ENCODE measurements around the gene CDCA3.
"Not testable (repeated sequence)": the region's sequence is repeated elsewhere in the genome, so short reads cannot be mapped to it uniquely, and the experiment has no call there.

Gene CDCA3

GRCh38 chr12:6865307-6865706 lies 14.2 kb upstream of the CDCA3 start:
- H3K4me3 ChIP-seq (ENCODE audit: insufficient read depth, low read depth, low read length); H3K27ac ChIP-seq (ENCODE audit: insufficient read depth, low read depth, low read length, poor library complexity, severe bottlenecking); H3K27me3 ChIP-seq (ENCODE audit: control insufficient read depth, insufficient read depth, low read length, poor library complexity, severe bottlenecking); H3K9me3 ChIP-seq (ENCODE audit: control insufficient read depth, low read length); H3K4me1 ChIP-seq (ENCODE audit: control insufficient read depth, insufficient read depth, low read length): not testable (repeated sequence)
- 94 to 97% methylated on average over 5 of the region's 5 CpGs for WGBS, 2 experiments
- peaks cover 53% of the 10 kb centered on the region for H3K36me3 ChIP-seq (ENCODE audit: control insufficient read depth, insufficient read depth, low read length)

DNA sequence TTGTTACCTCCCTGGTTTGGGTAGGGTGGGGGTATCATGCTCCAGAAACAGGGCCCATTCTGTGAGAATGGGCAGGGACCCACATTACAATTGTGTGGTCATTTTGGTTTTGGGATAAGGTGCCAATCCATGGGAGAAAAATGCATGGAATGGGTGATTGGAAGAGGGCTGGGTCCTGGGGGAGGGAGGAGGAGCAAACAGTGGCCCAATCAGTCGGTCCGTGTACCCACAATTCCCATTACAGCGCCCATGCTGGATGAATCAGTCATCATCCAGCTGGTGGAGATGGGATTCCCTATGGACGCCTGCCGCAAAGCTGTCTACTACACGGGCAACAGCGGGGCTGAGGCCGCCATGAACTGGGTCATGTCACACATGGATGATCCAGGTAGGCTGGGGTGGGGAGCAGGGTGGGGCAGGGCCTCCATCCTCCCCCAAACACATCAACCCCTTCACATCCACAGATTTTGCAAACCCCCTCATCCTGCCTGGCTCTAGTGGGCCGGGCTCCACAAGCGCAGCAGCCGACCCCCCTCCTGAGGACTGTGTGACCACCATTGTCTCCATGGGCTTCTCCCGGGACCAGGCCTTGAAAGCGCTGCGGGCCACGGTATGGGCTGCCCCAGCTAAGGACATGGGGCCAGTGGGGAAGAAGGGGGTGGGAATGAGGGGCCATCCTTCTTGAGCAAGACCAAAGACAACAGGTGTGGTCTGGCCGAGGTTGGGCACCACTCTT lies 12.7 kb upstream of the CDCA3 start:
- Histone ChIP-seq H3K4me1 (ENCODE audit: control insufficient read depth, insufficient read depth, low read length) (peaks cover 9% of the 10 kb centered on the region), H3K27ac (ENCODE audit: insufficient read depth, low read depth, low read length, poor library complexity, severe bottlenecking) (no peak overlapping the region), H3K9me3 (ENCODE audit: control insufficient read depth, low read length) (no peaks in the 10 kb centered on the region), H3K36me3 (ENCODE audit: control insufficient read depth, insufficient read depth, low read length) (peaks cover 58% of the 10 kb centered on the region), H3K4me3 (ENCODE audit: insufficient read depth, low read depth, low read length) (no peak overlapping the region), H3K27me3 (ENCODE audit: control insufficient read depth, insufficient read depth, low read length, poor library complexity, severe bottlenecking) (no peaks in the 10 kb centered on the region)
- 94 to 97% methylated on average over 16 of the region's 16 CpGs for WGBS, 2 experiments

GRCh38 chr12:6863033-6863432 lies 11.9 kb upstream of the CDCA3 start:
- Histone ChIP-seq H3K27me3 (ENCODE audit: control insufficient read depth, insufficient read depth, low read length, poor library complexity, severe bottlenecking) (no peaks in the 10 kb centered on the region), H3K36me3 (ENCODE audit: control insufficient read depth, insufficient read depth, low read length) (peaks cover 65% of the 10 kb centered on the region), H3K9me3 (ENCODE audit: control insufficient read depth, low read length) (no peaks in the 10 kb centered on the region), H3K4me3 (ENCODE audit: insufficient read depth, low read depth, low read length) (no peak overlapping the region), H3K27ac (ENCODE audit: insufficient read depth, low read depth, low read length, poor library complexity, severe bottlenecking) (no peak overlapping the region), H3K4me1 (ENCODE audit: control insufficient read depth, insufficient read depth, low read length) (peaks cover 9% of the 10 kb centered on the region)
- 93 to 94% methylated on average over 11 of the region's 11 CpGs for WGBS, 2 experiments

DNA sequence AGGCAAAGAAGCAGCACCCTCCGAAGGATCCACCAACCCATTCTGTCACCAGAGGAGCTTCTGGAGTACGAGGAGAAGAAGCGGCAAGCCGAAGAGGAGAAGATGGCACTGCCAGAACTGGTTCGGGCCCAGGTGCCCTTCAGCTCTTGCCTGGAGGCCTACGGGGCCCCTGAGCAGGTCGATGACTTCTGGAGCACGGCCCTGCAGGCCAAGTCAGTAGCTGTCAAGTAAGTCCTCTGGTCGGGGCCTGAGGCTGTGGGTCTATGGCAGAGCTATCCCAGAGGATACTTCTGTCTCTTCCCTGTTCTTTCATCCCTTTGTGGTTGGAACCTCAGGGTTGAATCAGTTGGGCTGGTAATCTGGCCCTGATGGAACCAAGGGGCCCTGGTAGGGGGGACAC lies 10.3 kb upstream of the CDCA3 start:
- Histone ChIP-seq H3K27ac (ENCODE audit: insufficient read depth, low read depth, low read length, poor library complexity, severe bottlenecking) (no peak overlapping the region), H3K4me1 (ENCODE audit: control insufficient read depth, insufficient read depth, low read length) (peaks cover 2% of the 10 kb centered on the region), H3K27me3 (ENCODE audit: control insufficient read depth, insufficient read depth, low read length, poor library complexity, severe bottlenecking) (no peaks in the 10 kb centered on the region), H3K9me3 (ENCODE audit: control insufficient read depth, low read length) (no peaks in the 10 kb centered on the region), H3K36me3 (ENCODE audit: control insufficient read depth, insufficient read depth, low read length) (peaks cover 77% of the 10 kb centered on the region), H3K4me3 (ENCODE audit: insufficient read depth, low read depth, low read length) (no peak overlapping the region)
- WGBS, 2 experiments: 94% methylated on average over 9 of the region's 9 CpGs

GRCh38 chr12:6860942-6861341 lies 9.9 kb upstream of the CDCA3 start:
- Histone ChIP-seq H3K9me3 (ENCODE audit: control insufficient read depth, low read length) (no peaks in the 10 kb centered on the region), H3K4me3 (ENCODE audit: insufficient read depth, low read depth, low read length) (no peak overlapping the region), H3K4me1 (ENCODE audit: control insufficient read depth, insufficient read depth, low read length) (no peaks in the 10 kb centered on the region), H3K27me3 (ENCODE audit: control insufficient read depth, insufficient read depth, low read length, poor library complexity, severe bottlenecking) (no peaks in the 10 kb centered on the region), H3K27ac (ENCODE audit: insufficient read depth, low read depth, low read length, poor library complexity, severe bottlenecking) (no peak overlapping the region), H3K36me3 (ENCODE audit: control insufficient read depth, insufficient read depth, low read length) (peaks cover 76% of the 10 kb centered on the region)
- 95 to 96% methylated on average over 7 of the region's 7 CpGs for WGBS, 2 experiments

- 98% methylated on average over 9 of the region's 9 CpGs for WGBS, 2 experiments
- Histone ChIP-seq H3K36me3 (ENCODE audit: control insufficient read depth, insufficient read depth, low read length) (peaks cover 73% of the 10 kb centered on the region), H3K9me3 (ENCODE audit: control insufficient read depth, low read length) (no peaks in the 10 kb centered on the region), H3K4me1 (ENCODE audit: control insufficient read depth, insufficient read depth, low read length) (no peaks in the 10 kb centered on the region), H3K27ac (ENCODE audit: insufficient read depth, low read depth, low read length, poor library complexity, severe bottlenecking) (no peak overlapping the region), H3K27me3 (ENCODE audit: control insufficient read depth, insufficient read depth, low read length, poor library complexity, severe bottlenecking) (no peaks in the 10 kb centered on the region), H3K4me3 (ENCODE audit: insufficient read depth, low read depth, low read length) (no peak overlapping the region)
Observed at GRCh38 chr12:6860116-6860515, 9.0 kb upstream of the CDCA3 start.

GRCh38 chr12:6858799-6859198 lies 7.7 kb upstream of the CDCA3 start:
- no peaks in the 10 kb centered on the region for H3K9me3 ChIP-seq (ENCODE audit: control insufficient read depth, low read length)
- no peak overlapping the region for H3K27ac ChIP-seq (ENCODE audit: insufficient read depth, low read depth, low read length, poor library complexity, severe bottlenecking)
- H3K36me3 ChIP-seq (ENCODE audit: control insufficient read depth, insufficient read depth, low read length): peaks cover 62% of the 10 kb centered on the region
- H3K4me1 ChIP-seq (ENCODE audit: control insufficient read depth, insufficient read depth, low read length): no peaks in the 10 kb centered on the region
- no peaks in the 10 kb centered on the region for H3K27me3 ChIP-seq (ENCODE audit: control insufficient read depth, insufficient read depth, low read length, poor library complexity, severe bottlenecking)
- WGBS, 2 experiments: 88 to 93% methylated on average over 2 of the region's 2 CpGs
- H3K4me3 ChIP-seq (ENCODE audit: insufficient read depth, low read depth, low read length): no peak overlapping the region

DNA sequence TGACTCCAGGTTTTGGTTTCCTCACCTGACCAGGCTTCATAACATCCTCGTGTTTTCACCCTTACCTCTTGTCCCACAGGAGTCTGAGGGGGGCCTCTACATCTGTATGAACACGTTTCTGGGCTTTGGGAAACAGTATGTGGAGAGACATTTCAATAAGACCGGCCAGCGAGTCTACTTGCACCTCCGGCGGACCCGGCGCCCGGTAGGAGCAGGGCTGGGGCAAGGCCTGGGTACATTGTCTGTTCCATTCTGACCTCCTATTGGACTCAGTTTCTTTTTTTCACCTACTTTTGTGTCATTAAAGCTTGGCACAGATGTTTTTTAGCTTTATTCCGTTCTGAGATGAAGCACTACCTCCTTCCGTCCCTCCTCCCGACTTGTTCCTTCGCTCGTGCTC lies 4.2 kb upstream of the CDCA3 start:
- no peak overlapping the region for H3K27ac ChIP-seq (ENCODE audit: insufficient read depth, low read depth, low read length, poor library complexity, severe bottlenecking)

GRCh38 chr12:6854036-6854435 lies 3.0 kb upstream of the CDCA3 start:
- Histone ChIP-seq H3K4me1 (ENCODE audit: control insufficient read depth, insufficient read depth, low read length) (peaks cover 21% of the 10 kb centered on the region), H3K27me3 (ENCODE audit: control insufficient read depth, insufficient read depth, low read length, poor library complexity, severe bottlenecking) (no peaks in the 10 kb centered on the region), H3K36me3 (ENCODE audit: control insufficient read depth, insufficient read depth, low read length) (peaks cover 32% of the 10 kb centered on the region), H3K9me3 (ENCODE audit: control insufficient read depth, low read length) (no peaks in the 10 kb centered on the region), H3K27ac (ENCODE audit: insufficient read depth, low read depth, low read length, poor library complexity, severe bottlenecking) (no peak overlapping the region), H3K4me3 (ENCODE audit: insufficient read depth, low read depth, low read length) (no peak overlapping the region)
- 91 to 92% methylated on average over 6 of the region's 6 CpGs for WGBS, 2 experiments

More for the DNA sequence above, 4.2 kb upstream of the CDCA3 start:
- Histone ChIP-seq H3K4me1 (ENCODE audit: control insufficient read depth, insufficient read depth, low read length) (peaks cover 11% of the 10 kb centered on the region), H3K36me3 (ENCODE audit: control insufficient read depth, insufficient read depth, low read length) (peaks cover 35% of the 10 kb centered on the region), H3K27me3 (ENCODE audit: control insufficient read depth, insufficient read depth, low read length, poor library complexity, severe bottlenecking) (no peaks in the 10 kb centered on the region), H3K9me3 (ENCODE audit: control insufficient read depth, low read length) (no peaks in the 10 kb centered on the region), H3K4me3 (ENCODE audit: insufficient read depth, low read depth, low read length) (no peak overlapping the region)
- 95 to 96% methylated on average over 14 of the region's 14 CpGs for WGBS, 2 experiments

DNA sequence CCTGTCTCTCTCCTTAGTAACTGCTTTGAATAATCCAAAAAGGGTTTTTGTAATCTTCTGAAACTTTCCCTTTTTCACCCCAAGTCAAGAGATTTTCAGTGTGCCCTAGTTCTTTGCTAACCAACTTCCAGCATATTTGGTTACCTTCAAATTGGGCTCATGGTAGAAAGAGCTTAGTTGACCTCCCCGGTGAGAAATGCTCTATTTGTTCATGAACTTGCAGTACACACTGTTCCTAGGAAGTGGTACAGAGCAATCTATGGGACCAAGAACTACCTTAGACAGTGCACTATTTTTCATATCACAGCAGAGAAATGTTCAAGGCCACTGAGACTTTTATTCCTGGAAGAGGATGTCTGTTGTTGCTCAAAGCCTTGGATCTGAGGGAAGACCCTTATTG lies 2.5 kb upstream of the CDCA3 start:
- 95 to 100% methylated on average over 1 of the region's 1 CpG for WGBS, 2 experiments
- H3K9me3 ChIP-seq (ENCODE audit: control insufficient read depth, low read length): no peaks in the 10 kb centered on the region
- peaks cover 21% of the 10 kb centered on the region for H3K4me1 ChIP-seq (ENCODE audit: control insufficient read depth, insufficient read depth, low read length)
- no peak overlapping the region for H3K27ac ChIP-seq (ENCODE audit: insufficient read depth, low read depth, low read length, poor library complexity, severe bottlenecking)
- H3K36me3 ChIP-seq (ENCODE audit: control insufficient read depth, insufficient read depth, low read length): peaks cover 32% of the 10 kb centered on the region
- H3K27me3 ChIP-seq (ENCODE audit: control insufficient read depth, insufficient read depth, low read length, poor library complexity, severe bottlenecking): no peaks in the 10 kb centered on the region
- no peak overlapping the region for H3K4me3 ChIP-seq (ENCODE audit: insufficient read depth, low read depth, low read length)
